ENCODE data around the gene MYH11.

Gene MYH11

GRCh38 chr16:15746332-15746731, 110.5 kb downstream of the MYH11 start:
- H3K27me3 ChIP-seq (ENCODE audit: insufficient read depth, low read length, poor library complexity): no peaks in the 10 kb centered on the region
- no CpG with 5 or more reads among the region's 6 CpGs for whole genome bisulfite sequencing (ENCODE audit: extremely low coverage, insufficient coverage, low lambda C conversion rate)
- DNase-seq: no peak
- H3K79me1 ChIP-seq (ENCODE audit: low read length): no peaks in the 10 kb centered on the region
- H3K18ac ChIP-seq (ENCODE audit: low read length): no peak overlapping the region
- no peak overlapping the region for H3K4ac ChIP-seq (ENCODE audit: low read depth, low read length)
- no peak overlapping the region for H2BK5ac ChIP-seq (ENCODE audit: low read length)
- H3K36me3 ChIP-seq (ENCODE audit: control insufficient read depth, insufficient read depth, low read length): no peaks in the 10 kb centered on the region
- no peak overlapping the region for H4K5ac ChIP-seq (ENCODE audit: low read length)
- H3K9ac ChIP-seq (ENCODE audit: low read length): no peak overlapping the region
- no peak overlapping the region for H2BK120ac ChIP-seq (ENCODE audit: low read depth, low read length)
- H3K4me1 ChIP-seq (ENCODE audit: control insufficient read depth, low read depth, low read length): no peaks in the 10 kb centered on the region
- H3K23ac ChIP-seq (ENCODE audit: low read length): no peak overlapping the region
- H3K4me2 ChIP-seq (ENCODE audit: low read length): no peak overlapping the region
- H2BK15ac ChIP-seq (replicated peaks; ENCODE audit: low read depth): no peak overlapping the region
- H2AK5ac ChIP-seq (ENCODE audit: low read length): no peak overlapping the region
- H3K56ac ChIP-seq (ENCODE audit: low read length): no peak overlapping the region
- no peaks in the 10 kb centered on the region for H3K79me2 ChIP-seq (ENCODE audit: control insufficient read depth, insufficient read depth, low read length)
- no peak overlapping the region for H4K8ac ChIP-seq (ENCODE audit: low read depth, low read length)
- H3K4me3 ChIP-seq (ENCODE audit: low read length): no peak overlapping the region
- no peak overlapping the region for H3K27ac ChIP-seq (ENCODE audit: low read depth, low read length)

GRCh38 chr16:15743657-15744056, 113.2 kb downstream of the MYH11 start:
- no peak overlapping the region for H3K56ac ChIP-seq (ENCODE audit: low read length)
- no peak overlapping the region for H2BK15ac ChIP-seq (replicated peaks; ENCODE audit: low read depth)
- no peak overlapping the region for H3K23ac ChIP-seq (ENCODE audit: low read length)
- no peak overlapping the region for H4K5ac ChIP-seq (ENCODE audit: low read length)
- H3K4me3 ChIP-seq (ENCODE audit: low read length): no peak overlapping the region
- H3K36me3 ChIP-seq (ENCODE audit: control insufficient read depth, insufficient read depth, low read length): no peaks in the 10 kb centered on the region
- H3K27me3 ChIP-seq (ENCODE audit: insufficient read depth, low read length, poor library complexity): no peaks in the 10 kb centered on the region
- DNase-seq: no peak
- no peak overlapping the region for H3K18ac ChIP-seq (ENCODE audit: low read length)
- no peak overlapping the region for H4K8ac ChIP-seq (ENCODE audit: low read depth, low read length)
- H3K9ac ChIP-seq (ENCODE audit: low read length): no peak overlapping the region
- H3K79me1 ChIP-seq (ENCODE audit: low read length): no peaks in the 10 kb centered on the region
- H3K4me1 ChIP-seq (ENCODE audit: control insufficient read depth, low read depth, low read length): no peaks in the 10 kb centered on the region
- no peak overlapping the region for H3K4ac ChIP-seq (ENCODE audit: low read depth, low read length)
- H3K27ac ChIP-seq (ENCODE audit: low read depth, low read length): no peak overlapping the region
- H2BK120ac ChIP-seq (ENCODE audit: low read depth, low read length): no peak overlapping the region
- WGBS (ENCODE audit: extremely low coverage, insufficient coverage, low lambda C conversion rate): no CpG with 5 or more reads among the region's 1 CpG
- no peak overlapping the region for H3K4me2 ChIP-seq (ENCODE audit: low read length)
- H3K79me2 ChIP-seq (ENCODE audit: control insufficient read depth, insufficient read depth, low read length): no peaks in the 10 kb centered on the region
- no peak overlapping the region for H2BK5ac ChIP-seq (ENCODE audit: low read length)
- no peak overlapping the region for H2AK5ac ChIP-seq (ENCODE audit: low read length)

- Histone ChIP-seq H3K56ac (ENCODE audit: low read length) (no peak overlapping the region), H4K8ac (ENCODE audit: low read depth, low read length) (no peak overlapping the region), H3K36me3 (ENCODE audit: control insufficient read depth, insufficient read depth, low read length) (no peaks in the 10 kb centered on the region), H3K79me2 (ENCODE audit: control insufficient read depth, insufficient read depth, low read length) (no peaks in the 10 kb centered on the region), H3K4me3 (ENCODE audit: low read length) (no peak overlapping the region), H3K4me2 (ENCODE audit: low read length) (no peak overlapping the region), H3K27me3 (ENCODE audit: insufficient read depth, low read length, poor library complexity) (no peaks in the 10 kb centered on the region), H2BK15ac (replicated peaks; ENCODE audit: low read depth) (no peak overlapping the region), H3K4ac (ENCODE audit: low read depth, low read length) (no peak overlapping the region), H3K23ac (ENCODE audit: low read length) (no peak overlapping the region), H3K18ac (ENCODE audit: low read length) (no peak overlapping the region), H3K27ac (ENCODE audit: low read depth, low read length) (no peak overlapping the region), H4K5ac (ENCODE audit: low read length) (no peak overlapping the region), H3K4me1 (ENCODE audit: control insufficient read depth, low read depth, low read length) (no peaks in the 10 kb centered on the region), H2AK5ac (ENCODE audit: low read length) (no peak overlapping the region), H3K79me1 (ENCODE audit: low read length) (no peaks in the 10 kb centered on the region), H2BK120ac (ENCODE audit: low read depth, low read length) (no peak overlapping the region), H2BK5ac (ENCODE audit: low read length) (no peak overlapping the region), H3K9ac (ENCODE audit: low read length) (no peak overlapping the region)
- DNase-seq: no peak
- WGBS (ENCODE audit: extremely low coverage, insufficient coverage, low lambda C conversion rate): no CpG with 5 or more reads among the region's 2 CpGs
Measured at GRCh38 chr16:15742716-15743115, 114.1 kb downstream of the MYH11 start.

- Histone ChIP-seq H3K4me3 (ENCODE audit: low read length) (no peak overlapping the region), H4K5ac (ENCODE audit: low read length) (no peak overlapping the region), H3K56ac (ENCODE audit: low read length) (no peak overlapping the region), H3K4me2 (ENCODE audit: low read length) (no peak overlapping the region), H3K23ac (ENCODE audit: low read length) (no peak overlapping the region), H3K27ac (ENCODE audit: low read depth, low read length) (no peak overlapping the region), H3K9ac (ENCODE audit: low read length) (no peak overlapping the region), H2BK120ac (ENCODE audit: low read depth, low read length) (no peak overlapping the region), H4K8ac (ENCODE audit: low read depth, low read length) (no peak overlapping the region), H3K79me2 (ENCODE audit: control insufficient read depth, insufficient read depth, low read length) (no peaks in the 10 kb centered on the region), H3K4ac (ENCODE audit: low read depth, low read length) (no peak overlapping the region), H2BK5ac (ENCODE audit: low read length) (no peak overlapping the region), H3K18ac (ENCODE audit: low read length) (no peak overlapping the region), H3K27me3 (ENCODE audit: insufficient read depth, low read length, poor library complexity) (no peaks in the 10 kb centered on the region), H3K4me1 (ENCODE audit: control insufficient read depth, low read depth, low read length) (no peaks in the 10 kb centered on the region), H2AK5ac (ENCODE audit: low read length) (no peak overlapping the region), H3K36me3 (ENCODE audit: control insufficient read depth, insufficient read depth, low read length) (no peaks in the 10 kb centered on the region), H3K79me1 (ENCODE audit: low read length) (no peaks in the 10 kb centered on the region), H2BK15ac (replicated peaks; ENCODE audit: low read depth) (no peak overlapping the region)
- WGBS (ENCODE audit: extremely low coverage, insufficient coverage, low lambda C conversion rate): no CpG with 5 or more reads among the region's 13 CpGs
- DNase-seq: no peak
Measured at GRCh38 chr16:15741207-15741871, 115.5 kb downstream of the MYH11 start.

- H3K79me2 ChIP-seq (ENCODE audit: control insufficient read depth, insufficient read depth, low read length): no peaks in the 10 kb centered on the region
- no peak overlapping the region for H3K4ac ChIP-seq (ENCODE audit: low read depth, low read length)
- DNase-seq: no peak
- no peak overlapping the region for H3K9ac ChIP-seq (ENCODE audit: low read length)
- H3K4me3 ChIP-seq (ENCODE audit: low read length): no peak overlapping the region
- H4K5ac ChIP-seq (ENCODE audit: low read length): no peak overlapping the region
- H3K27ac ChIP-seq (ENCODE audit: low read depth, low read length): no peak overlapping the region
- H3K56ac ChIP-seq (ENCODE audit: low read length): no peak overlapping the region
- no peaks in the 10 kb centered on the region for H3K4me1 ChIP-seq (ENCODE audit: control insufficient read depth, low read depth, low read length)
- H2AK5ac ChIP-seq (ENCODE audit: low read length): no peak overlapping the region
- no peak overlapping the region for H3K23ac ChIP-seq (ENCODE audit: low read length)
- no peak overlapping the region for H3K18ac ChIP-seq (ENCODE audit: low read length)
- no peak overlapping the region for H2BK5ac ChIP-seq (ENCODE audit: low read length)
- H2BK15ac ChIP-seq (replicated peaks; ENCODE audit: low read depth): no peak overlapping the region
- H4K8ac ChIP-seq (ENCODE audit: low read depth, low read length): no peak overlapping the region
- no peaks in the 10 kb centered on the region for H3K27me3 ChIP-seq (ENCODE audit: insufficient read depth, low read length, poor library complexity)
- no peak overlapping the region for H2BK120ac ChIP-seq (ENCODE audit: low read depth, low read length)
- no peaks in the 10 kb centered on the region for H3K79me1 ChIP-seq (ENCODE audit: low read length)
- no peaks in the 10 kb centered on the region for H3K36me3 ChIP-seq (ENCODE audit: control insufficient read depth, insufficient read depth, low read length)
- no peak overlapping the region for H3K4me2 ChIP-seq (ENCODE audit: low read length)
- no CpG with 5 or more reads among the region's 6 CpGs for WGBS (ENCODE audit: extremely low coverage, insufficient coverage, low lambda C conversion rate)
Measured at GRCh38 chr16:15739950-15740349, 116.9 kb downstream of the MYH11 start.

- H2BK15ac ChIP-seq (replicated peaks; ENCODE audit: low read depth): no peak overlapping the region
- no peak overlapping the region for H2BK120ac ChIP-seq (ENCODE audit: low read depth, low read length)
- no CpG with 5 or more reads among the region's 2 CpGs for WGBS (ENCODE audit: extremely low coverage, insufficient coverage, low lambda C conversion rate)
- no peak overlapping the region for H4K8ac ChIP-seq (ENCODE audit: low read depth, low read length)
- H3K4me2 ChIP-seq (ENCODE audit: low read length): no peak overlapping the region
- H3K79me2 ChIP-seq (ENCODE audit: control insufficient read depth, insufficient read depth, low read length): no peaks in the 10 kb centered on the region
- no peak overlapping the region for H3K27ac ChIP-seq (ENCODE audit: low read depth, low read length)
- H3K23ac ChIP-seq (ENCODE audit: low read length): no peak overlapping the region
- H3K4me3 ChIP-seq (ENCODE audit: low read length): no peak overlapping the region
- no peak for DNase-seq
- no peak overlapping the region for H4K5ac ChIP-seq (ENCODE audit: low read length)
- H3K4ac ChIP-seq (ENCODE audit: low read depth, low read length): no peak overlapping the region
- H3K79me1 ChIP-seq (ENCODE audit: low read length): no peaks in the 10 kb centered on the region
- H3K27me3 ChIP-seq (ENCODE audit: insufficient read depth, low read length, poor library complexity): no peaks in the 10 kb centered on the region
- no peak overlapping the region for H2BK5ac ChIP-seq (ENCODE audit: low read length)
- no peak overlapping the region for H3K9ac ChIP-seq (ENCODE audit: low read length)
- no peaks in the 10 kb centered on the region for H3K36me3 ChIP-seq (ENCODE audit: control insufficient read depth, insufficient read depth, low read length)
- no peaks in the 10 kb centered on the region for H3K4me1 ChIP-seq (ENCODE audit: control insufficient read depth, low read depth, low read length)
- no peak overlapping the region for H3K18ac ChIP-seq (ENCODE audit: low read length)
- H2AK5ac ChIP-seq (ENCODE audit: low read length): no peak overlapping the region
- no peak overlapping the region for H3K56ac ChIP-seq (ENCODE audit: low read length)
Measured at GRCh38 chr16:15739464-15739863, 117.4 kb downstream of the MYH11 start.
